Gastrocnemius medialis (tissue), 4 donors: ENCODE data around the gene SAP30BP.

Experiments
- POLR2A ChIP-seq, 2 donors: fragments of 450-650 bp; IDR thresholded peaks; one replicate each; pipeline ENCODE4 v1.6.1; 2017; ENCODE audit warnings: antibody characterized with exemption in 2 of 2, mild to moderate bottlenecking in 2 of 2, moderate library complexity in 2 of 2
- TF ChIP-seq, protein P1 (sequence below), 5 experiments: fragments of 450-650 bp in 3 of 5; fragments of 200-600 bp in 2 of 5; sonication (generic) in 2 of 5; IDR thresholded peaks in 4 of 5; conservative IDR thresholded peaks in 1 of 5; 1 replicate in 4 of 5; 2 replicates in 1 of 5; pipeline ENCODE4 v1.5.1; 2016 to 2019; ENCODE audit warnings: antibody characterized with exemption in 5 of 5, mild to moderate bottlenecking in 3 of 5, moderate library complexity in 3 of 5

DNA sequence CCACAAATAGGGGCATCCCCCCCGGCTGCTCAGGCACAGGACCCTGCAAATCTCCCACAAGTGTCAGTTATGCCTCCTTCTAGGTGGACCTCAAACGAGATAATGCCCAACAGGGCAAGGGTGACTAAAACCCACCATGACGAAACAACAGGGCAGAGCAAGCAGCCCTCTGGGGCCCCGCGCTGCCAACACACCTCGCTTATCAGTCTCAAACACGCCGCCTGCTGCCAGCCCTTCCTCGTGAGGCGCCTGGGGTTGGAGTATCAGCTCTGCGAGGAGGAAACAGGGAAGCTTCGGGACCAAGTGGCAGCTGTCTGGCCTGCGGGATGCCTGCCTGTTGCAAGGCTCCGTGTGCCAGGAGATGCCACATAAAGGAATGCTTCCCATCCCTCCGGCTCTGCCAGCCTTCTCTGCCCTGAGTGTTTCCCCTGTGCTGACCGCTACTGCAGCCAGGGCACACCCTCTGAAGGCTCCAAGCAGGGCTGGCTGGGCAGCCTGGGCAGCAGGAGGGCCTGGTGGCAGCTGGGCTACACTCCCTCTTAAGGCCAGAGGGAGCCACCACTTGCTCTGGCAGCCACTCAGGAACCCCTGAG, 31.4 kb upstream of the SAP30BP start:
- no peak for TF ChIP-seq POLR2A (IDR thresholded peaks at IDR 0.05)
- TF ChIP-seq, protein P1, sequence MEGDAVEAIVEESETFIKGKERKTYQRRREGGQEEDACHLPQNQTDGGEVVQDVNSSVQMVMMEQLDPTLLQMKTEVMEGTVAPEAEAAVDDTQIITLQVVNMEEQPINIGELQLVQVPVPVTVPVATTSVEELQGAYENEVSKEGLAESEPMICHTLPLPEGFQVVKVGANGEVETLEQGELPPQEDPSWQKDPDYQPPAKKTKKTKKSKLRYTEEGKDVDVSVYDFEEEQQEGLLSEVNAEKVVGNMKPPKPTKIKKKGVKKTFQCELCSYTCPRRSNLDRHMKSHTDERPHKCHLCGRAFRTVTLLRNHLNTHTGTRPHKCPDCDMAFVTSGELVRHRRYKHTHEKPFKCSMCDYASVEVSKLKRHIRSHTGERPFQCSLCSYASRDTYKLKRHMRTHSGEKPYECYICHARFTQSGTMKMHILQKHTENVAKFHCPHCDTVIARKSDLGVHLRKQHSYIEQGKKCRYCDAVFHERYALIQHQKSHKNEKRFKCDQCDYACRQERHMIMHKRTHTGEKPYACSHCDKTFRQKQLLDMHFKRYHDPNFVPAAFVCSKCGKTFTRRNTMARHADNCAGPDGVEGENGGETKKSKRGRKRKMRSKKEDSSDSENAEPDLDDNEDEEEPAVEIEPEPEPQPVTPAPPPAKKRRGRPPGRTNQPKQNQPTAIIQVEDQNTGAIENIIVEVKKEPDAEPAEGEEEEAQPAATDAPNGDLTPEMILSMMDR (IDR thresholded peaks at IDR 0.05 in 4 of 5, conservative IDR thresholded peaks at IDR 0.05 in 1 of 5), result no peak
